Measurements from ENCODE around the gene ZACN.

ZACN gene

DNA sequence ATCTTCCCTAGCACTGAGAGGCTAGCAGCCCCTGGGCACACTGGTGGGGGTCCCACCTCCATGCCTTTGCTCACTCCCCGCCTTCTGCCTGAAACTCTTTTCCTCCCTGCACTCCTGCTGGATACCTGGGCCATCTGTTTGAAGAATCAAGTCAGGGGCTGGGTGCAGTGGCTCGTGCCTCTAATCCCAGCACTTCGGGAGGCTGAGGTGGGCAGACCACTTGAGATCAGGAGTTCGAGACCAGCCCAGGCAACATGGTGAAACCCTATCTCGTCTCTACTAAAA lies 46.4 kb downstream of the ZACN start:
- DNase-seq (ENCODE audit: extremely low read depth, low read depth): no peak

DNA sequence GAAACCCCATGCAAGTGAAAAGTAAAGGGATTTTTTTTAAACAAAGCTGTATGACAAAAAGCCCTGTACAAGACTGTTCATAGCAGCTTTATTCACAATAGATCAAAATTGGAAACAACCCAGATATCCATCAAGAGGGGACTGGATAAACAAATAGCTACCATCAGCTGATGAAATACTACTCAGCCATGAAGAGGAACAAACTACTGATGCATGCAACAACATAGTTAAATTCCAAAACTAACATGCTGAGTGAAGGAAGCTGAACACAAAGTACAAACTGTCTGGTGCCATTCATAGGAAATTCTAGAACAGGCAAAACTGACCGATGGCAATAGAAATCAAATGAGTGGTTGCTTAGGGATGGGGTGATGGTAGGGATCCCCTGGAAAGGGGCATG lies 46.9 kb downstream of the ZACN start:
- no peak overlapping the region for H3K4me3 ChIP-seq (replicated peaks; ENCODE audit: low read depth, low read length)
- TF ChIP-seq, protein P1, sequence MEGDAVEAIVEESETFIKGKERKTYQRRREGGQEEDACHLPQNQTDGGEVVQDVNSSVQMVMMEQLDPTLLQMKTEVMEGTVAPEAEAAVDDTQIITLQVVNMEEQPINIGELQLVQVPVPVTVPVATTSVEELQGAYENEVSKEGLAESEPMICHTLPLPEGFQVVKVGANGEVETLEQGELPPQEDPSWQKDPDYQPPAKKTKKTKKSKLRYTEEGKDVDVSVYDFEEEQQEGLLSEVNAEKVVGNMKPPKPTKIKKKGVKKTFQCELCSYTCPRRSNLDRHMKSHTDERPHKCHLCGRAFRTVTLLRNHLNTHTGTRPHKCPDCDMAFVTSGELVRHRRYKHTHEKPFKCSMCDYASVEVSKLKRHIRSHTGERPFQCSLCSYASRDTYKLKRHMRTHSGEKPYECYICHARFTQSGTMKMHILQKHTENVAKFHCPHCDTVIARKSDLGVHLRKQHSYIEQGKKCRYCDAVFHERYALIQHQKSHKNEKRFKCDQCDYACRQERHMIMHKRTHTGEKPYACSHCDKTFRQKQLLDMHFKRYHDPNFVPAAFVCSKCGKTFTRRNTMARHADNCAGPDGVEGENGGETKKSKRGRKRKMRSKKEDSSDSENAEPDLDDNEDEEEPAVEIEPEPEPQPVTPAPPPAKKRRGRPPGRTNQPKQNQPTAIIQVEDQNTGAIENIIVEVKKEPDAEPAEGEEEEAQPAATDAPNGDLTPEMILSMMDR (IDR thresholded peaks at IDR 0.05; ENCODE audit: low read depth, low read length, missing control alignments): no peak

More for the DNA sequence above, 46.4 kb downstream of the ZACN start:
- TF ChIP-seq, protein P1 (IDR thresholded peaks at IDR 0.05; ENCODE audit: low read depth, low read length, missing control alignments): no peak
- H3K4me3 ChIP-seq (replicated peaks; ENCODE audit: low read depth, low read length): no peak overlapping the region

DNA sequence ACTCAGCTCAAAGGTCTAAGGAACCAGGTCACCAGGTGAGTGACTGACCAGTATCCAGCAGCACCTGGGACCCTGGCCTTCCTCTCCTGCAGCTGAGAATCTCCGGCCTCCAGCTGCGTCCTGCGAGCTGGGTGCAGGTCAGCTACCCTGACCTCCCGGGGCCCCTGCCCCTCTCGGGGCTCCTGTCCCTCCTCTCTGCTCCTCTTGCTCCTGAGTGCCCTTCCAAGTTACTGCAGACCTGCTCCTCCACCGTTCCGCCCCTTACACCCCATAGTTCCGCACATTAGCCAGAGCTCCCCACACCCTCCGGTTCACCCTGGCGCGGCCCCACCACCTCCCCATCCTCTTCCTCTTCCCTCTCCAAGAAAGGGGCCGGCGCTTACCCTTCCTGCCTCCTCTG lies 51.5 kb downstream of the ZACN start:
- H3K4me3 ChIP-seq (replicated peaks; ENCODE audit: low read depth, low read length): no peak overlapping the region
- TF ChIP-seq, protein P1 (IDR thresholded peaks at IDR 0.05; ENCODE audit: low read depth, low read length, missing control alignments): no peak
- no peak for DNase-seq (ENCODE audit: extremely low read depth, low read depth)

More for the DNA sequence above, 46.9 kb downstream of the ZACN start:
- DNase-seq (ENCODE audit: extremely low read depth, low read depth): no peak

DNA sequence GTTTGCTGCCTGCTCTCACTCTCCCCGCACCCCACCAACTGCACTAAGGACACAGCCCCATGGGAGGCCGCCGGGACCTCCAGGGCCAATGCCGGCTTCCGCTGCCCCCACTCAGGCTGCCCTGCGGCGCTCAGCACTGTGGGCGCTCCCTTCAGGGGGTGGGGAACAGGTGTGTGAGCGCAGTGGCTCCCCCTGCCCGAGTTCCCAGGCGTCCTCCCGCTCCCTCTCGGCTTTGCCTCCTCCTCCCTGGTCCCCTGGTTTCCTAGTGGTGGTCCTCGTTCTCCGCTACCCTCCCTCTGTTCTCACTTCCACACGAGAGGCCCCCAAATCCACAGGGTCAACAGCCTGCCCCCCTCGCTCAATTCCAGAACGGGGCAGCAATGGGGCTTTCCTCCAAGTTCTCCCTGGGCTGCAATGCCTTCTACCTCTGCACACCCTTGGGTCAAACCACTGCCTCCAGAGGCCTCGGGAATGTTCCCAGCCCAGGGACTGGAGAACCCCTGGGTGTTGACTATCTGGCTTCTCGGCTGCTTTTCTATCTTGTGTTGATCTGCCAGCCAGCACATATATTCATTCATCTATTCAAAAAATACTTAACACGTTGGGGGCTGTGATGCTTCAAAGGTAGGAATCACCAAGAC lies 52.2 kb downstream of the ZACN start:
- no peak overlapping the region for H3K4me3 ChIP-seq (replicated peaks; ENCODE audit: low read depth, low read length)
- TF ChIP-seq, protein P1 (IDR thresholded peaks at IDR 0.05; ENCODE audit: low read depth, low read length, missing control alignments): no peak
- no peak for DNase-seq (ENCODE audit: extremely low read depth, low read depth)

DNA sequence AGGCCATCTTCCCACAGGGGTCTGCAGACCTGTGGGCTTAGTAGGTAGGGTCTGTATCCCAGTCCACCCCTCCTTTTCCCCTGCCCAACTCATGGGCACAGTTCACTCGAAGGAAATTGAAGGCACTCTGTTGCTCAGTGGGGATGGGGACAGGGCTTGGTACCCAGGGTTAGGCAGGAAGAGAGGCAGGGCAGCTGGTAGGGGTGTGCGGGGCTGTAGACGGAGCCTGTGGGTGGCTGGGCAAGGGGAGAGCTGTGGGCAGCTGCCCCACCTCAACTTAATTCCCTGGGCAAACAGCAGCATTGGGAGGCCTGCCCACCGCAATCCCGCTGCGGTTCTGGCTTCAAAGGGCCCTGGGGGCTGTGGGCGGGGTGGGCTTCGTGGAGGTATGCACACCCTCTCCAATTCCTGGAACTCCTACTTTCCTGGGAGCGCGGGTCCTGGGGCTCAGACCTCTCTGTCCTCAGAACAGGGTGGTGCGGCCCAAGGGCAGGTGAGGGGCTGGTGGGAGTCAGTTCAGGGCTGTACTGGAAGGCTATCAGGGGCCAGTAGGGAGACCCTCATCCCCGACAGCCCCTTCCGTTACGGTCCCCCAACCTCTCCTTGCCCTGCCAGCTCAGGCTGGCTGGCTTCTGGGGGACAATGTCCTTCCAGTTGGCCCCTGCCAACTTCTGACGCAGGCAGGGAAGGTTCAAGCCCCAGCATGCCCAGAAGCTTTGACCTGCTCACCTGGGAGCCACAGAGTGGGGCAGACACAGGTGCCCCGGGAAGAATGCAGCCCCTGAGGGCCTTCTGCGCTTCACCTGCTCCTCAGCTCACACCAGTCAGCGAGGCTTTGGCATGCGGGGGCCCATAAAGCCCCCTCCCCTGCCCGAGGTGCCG lies 53.0 kb downstream of the ZACN start:
- DNase-seq (ENCODE audit: extremely low read depth, low read depth): no peak
- TF ChIP-seq, protein P1 (IDR thresholded peaks at IDR 0.05; ENCODE audit: low read depth, low read length, missing control alignments): no peak
- no peak overlapping the region for H3K4me3 ChIP-seq (replicated peaks; ENCODE audit: low read depth, low read length)

Measured in HFF-Myc (cell line).